Spleen (tissue), 13 donors: ENCODE results near the gene SCP2. TPM values are rescaled to one million over a fixed set of nuclear protein-coding genes. Genes with fewer than 3 reads are reported as not detected.
A peak's percentile ranks its signal among the peaks of the same experiment; 100 is the strongest.

ENCODE experiments used
- DNase-seq: peaks from one replicate; pipeline ENCODE4 v3.0.0-alpha.2; 2020
- H3K27ac ChIP-seq, 8 donors: fragments of 200-600 bp; sonication (generic) in 7 of 8; 1 replicate in 4 of 8; 2 replicates in 4 of 8; pipeline versions ENCODE4 v1.5.0 to v1.8.0; 2016 to 2021; ENCODE audit warnings: inconsistent platforms in 4 of 8, mild to moderate bottlenecking in 4 of 8, moderate library complexity in 1 of 8
- H3K27me3 ChIP-seq, 7 donors: fragments of 200-600 bp; sonication (generic) in 6 of 7; replicated peaks in 1 of 7; 1 replicate in 4 of 7; 2 replicates in 3 of 7; pipeline versions ENCODE4 v1.5.0 to v1.8.0; 2016 to 2021; ENCODE audit warnings: inconsistent platforms in 3 of 7, mild to moderate bottlenecking in 1 of 7
- H3K36me3 ChIP-seq, 6 donors: fragments of 200-600 bp; sonication (generic) in 5 of 6; 1 replicate in 4 of 6; 2 replicates in 2 of 6; pipeline versions ENCODE4 v1.5.0 to v1.8.0; 2016 to 2021; ENCODE audit warnings: inconsistent platforms in 2 of 6
- H3K4me1 ChIP-seq, 6 donors: fragments of 200-600 bp; sonication (generic) in 5 of 6; 1 replicate in 3 of 6; 2 replicates in 3 of 6; pipeline versions ENCODE4 v1.5.0 to v1.8.0; 2016 to 2021; ENCODE audit warnings: inconsistent platforms in 3 of 6
- H3K4me3 ChIP-seq, 8 donors: fragments of 200-600 bp; sonication (generic) in 7 of 8; 1 replicate in 4 of 8; 2 replicates in 4 of 8; pipeline versions ENCODE4 v1.5.0 to v1.8.0; 2016 to 2021; ENCODE audit warnings: inconsistent platforms in 4 of 8, mild to moderate bottlenecking in 4 of 8, moderate library complexity in 2 of 8
- H3K9me3 ChIP-seq, 8 donors: fragments of 200-600 bp; sonication (generic) in 7 of 8; 1 replicate in 4 of 8; 2 replicates in 4 of 8; pipeline versions ENCODE4 v1.5.0 to v1.8.0; 2016 to 2021; ENCODE audit warnings: inconsistent platforms in 4 of 8
- CTCF ChIP-seq, 11 experiments: fragments of 200-600 bp in 7 of 11; fragments of 450-650 bp in 4 of 11; sonication (generic) in 4 of 11; IDR thresholded peaks in 8 of 11; conservative IDR thresholded peaks in 3 of 11; 1 replicate in 7 of 11; 2 replicates in 4 of 11; pipeline versions ENCODE4 v1.4.0 to v1.8.0; 2016 to 2021; ENCODE audit warnings: antibody characterized with exemption in 11 of 11, inconsistent platforms in 4 of 11, mild to moderate bottlenecking in 1 of 11
- POLR2A ChIP-seq, 3 donors: fragments of 450-650 bp; IDR thresholded peaks; one replicate each; pipeline ENCODE4 v1.5.1; 2017; ENCODE audit warnings: antibody characterized with exemption in 3 of 3, mild to moderate bottlenecking in 1 of 3
- POLR2AphosphoS5 ChIP-seq, 3 donors: sonication (generic); formaldehyde crosslinking; IDR thresholded peaks; one replicate each; pipeline ENCODE4 v1.5.1; 2017; ENCODE audit warnings: antibody characterized with exemption in 3 of 3
- WGBS, 5 donors: extraction: QIAGEN DNeasy Blood & Tissue Kit in 3 of 5; methylation state at CpG; one replicate each; pipeline versions ENCODE4 v1.1.5 to v1.1.7; 2013 to 2018; 5-methylcytosine and 5-hydroxymethylcytosine counted together
- intact Hi-C: fragments of 100-400 bp; cut with DNase I; formaldehyde crosslinking; loops from one replicate; pipeline ENCODE4 v1.15.0; 2023; ENCODE audit warnings: low total_unique reads
- long read RNA-seq, 2 donors: transcript quantifications; one replicate each; lab custom pipeline, GENCODE V29; 2026
- polyA plus RNA-seq, 3 donors: library from polyadenylated mRNA; stranded (reverse); fragments of 200-250 nt; gene quantifications; one replicate each; pipeline ENCODE4 v1.2.1, GENCODE V29; 2013
- total RNA-seq, 7 donors: library from RNA; depleted of rRNA in 3 of 7; stranded (reverse); fragments of >200 nt in 3 of 7; fragmentation: NEBNext Ultra II Directional in 4 of 7; extraction: Animal tissue kit (Norgen Biotek cat#: 25700) in 4 of 7; gene quantifications; one replicate each; pipeline versions ENCODE4 v1.1.0 to v1.2.1, GENCODE V29; 2016 to 2021
- donor health status: healthy with polysubstance abuse.
- donor health status: DM: no; HTN: no; CAD: no; lungs with moderate emphysema.
- donor health status: DM: no; HTN: no; CAD: no.
- donor health status: Bipolar disorder and iron deficiency.
- donor health status: healthy.
- donor health status: DM: no; HTN: no; CAD: no.
- donor health status: DM: yes; HTN: yes; CAD: no.

SCP2 gene
- total RNA-seq: 100 to 1,000 TPM in 1 of 7 donors, 10 to 100 TPM in 6; 69.4 to 101 (median 83.0) TPM
- polyA plus RNA-seq: 100 to 1,000 TPM in 2 of 3 donors, 10 to 100 TPM in 1; 83.6 to 105 (median 104) TPM
- long read RNA-seq, donor 1, transcript SCP2-207 (5 exons, 894 nt): major isoform, 36 of 69 reads
- long read RNA-seq, donor 1, transcript SCP2-203 (16 exons, 2,811 nt): minor isoform, 9 of 69 reads
- long read RNA-seq, donor 1, partial matches to known transcripts: 17 of 69 reads
- long read RNA-seq, donor 1, other reads (novel, unspliced or antisense): 0 of 69 reads
- long read RNA-seq, donor 2, transcript SCP2-207 (5 exons, 894 nt): major isoform, 28 of 42 reads
- long read RNA-seq, donor 2, transcript SCP2-203 (16 exons, 2,811 nt): minor isoform, 11 of 42 reads
- long read RNA-seq, donor 2, partial matches to known transcripts: 0 of 42 reads
- long read RNA-seq, donor 2, other reads (novel, unspliced or antisense): 0 of 42 reads

GRCh38 chr1:52927212-52928014 is at the start of gene SCP2:
TSS of gene SCP2 (plus strand) at chr1:52927276. CDS start at chr1:52927397, 121 bp downstream.
- intact Hi-C loops: no loop called here
- peak within 1 kb of the TSS in 7 of 8 donors; percentile 12 to 80 (median 66) for H3K27ac ChIP-seq
- 0 to 2% (median 1%) methylated on average over 42 to 65 of the region's 65 CpGs for WGBS, 5 donors
- DNase-seq: peak; percentile 89
- peak; percentile 79 to 86 (median 81) for TF ChIP-seq POLR2AphosphoS5 (IDR thresholded peaks at IDR 0.05)
- TF ChIP-seq CTCF (IDR thresholded peaks at IDR 0.05 in 8 of 11, conservative IDR thresholded peaks at IDR 0.05 in 3 of 11): no peak
- peaks cover 0 to 57% (median 0%) of the 10 kb centered on the region in 7 donors for H3K27me3 ChIP-seq
- peaks cover 0 to 34% (median 18%) of the 10 kb centered on the region in 6 donors for H3K4me1 ChIP-seq
- H3K9me3 ChIP-seq: no peaks in the 10 kb centered on the region
- no peaks in the 10 kb centered on the region for H3K36me3 ChIP-seq
- peak within 1 kb of the TSS; percentile 57 to 81 (median 68) for H3K4me3 ChIP-seq

GRCh38 chr1:52877554-52877953 is 49.5 kb upstream of the SCP2 start:
- no peak overlapping the region for H3K4me3 ChIP-seq
- DNase-seq: no peak
- H3K36me3 ChIP-seq: no peaks in the 10 kb centered on the region
- intact Hi-C loops: no loop called here
- WGBS, 5 donors: 91 to 96% (median 91%) methylated on average over 3 of the region's 3 CpGs
- H3K4me1 ChIP-seq: no peaks in the 10 kb centered on the region
- TF ChIP-seq POLR2A (IDR thresholded peaks at IDR 0.05) (no peak), POLR2AphosphoS5 (IDR thresholded peaks at IDR 0.05) (no peak), CTCF (IDR thresholded peaks at IDR 0.05 in 8 of 11, conservative IDR thresholded peaks at IDR 0.05 in 3 of 11) (no peak)
- peaks cover 0 to 8% (median 0%) of the 10 kb centered on the region in 7 donors for H3K27me3 ChIP-seq
- H3K27ac ChIP-seq: no peak overlapping the region
- no peaks in the 10 kb centered on the region for H3K9me3 ChIP-seq

- Histone ChIP-seq H3K4me1 (no peaks in the 10 kb centered on the region), H3K4me3 (no peak overlapping the region), H3K27ac (no peak overlapping the region), H3K27me3 (no peaks in the 10 kb centered on the region), H3K9me3 (no peaks in the 10 kb centered on the region), H3K36me3 (no peaks in the 10 kb centered on the region)
- no peak for TF ChIP-seq POLR2AphosphoS5 (IDR thresholded peaks at IDR 0.05)
- no peak for DNase-seq
- intact Hi-C loops: no loop called here
- WGBS, 5 donors: 92 to 95% (median 94%) methylated on average over 2 of the region's 2 CpGs
These were observed 46.9 kb upstream of the SCP2 start for GRCh38 chr1:52880206-52880605.

GRCh38 chr1:52887483-52887882 is 39.6 kb upstream of the SCP2 start:
- H3K27me3 ChIP-seq: no peaks in the 10 kb centered on the region
- TF ChIP-seq POLR2AphosphoS5 (IDR thresholded peaks at IDR 0.05) (no peak), CTCF (IDR thresholded peaks at IDR 0.05 in 8 of 11, conservative IDR thresholded peaks at IDR 0.05 in 3 of 11) (no peak), POLR2A (IDR thresholded peaks at IDR 0.05) (no peak)
- 88 to 94% (median 89%) methylated on average over 4 of the region's 4 CpGs for WGBS, 5 donors
- no peak overlapping the region for H3K4me3 ChIP-seq
- no peaks in the 10 kb centered on the region for H3K9me3 ChIP-seq
- H3K36me3 ChIP-seq: no peaks in the 10 kb centered on the region
- DNase-seq: no peak
- no peak overlapping the region for H3K27ac ChIP-seq
- no peaks in the 10 kb centered on the region for H3K4me1 ChIP-seq
- intact Hi-C loops: no loop called here
